Nephron (organoid): ENCODE data around the gene SLC4A5.

Experiments used
- H3K27ac Mint-ChIP-seq, 3 experiments: 2 replicates each; pipeline ENCODE4 v1.8.0; 2020; ENCODE audit warnings: mixed read lengths in 3 of 3, mild to moderate bottlenecking in 2 of 3, moderate library complexity in 1 of 3
- H3K27me3 Mint-ChIP-seq: 2 replicates; pipeline ENCODE4 v1.8.0; 2021; ENCODE audit warnings: low read depth, mild to moderate bottlenecking, moderate library complexity, mixed read lengths
- H3K36me3 Mint-ChIP-seq: 2 replicates; pipeline ENCODE4 v1.8.0; 2020; ENCODE audit warnings: low read depth, mixed read lengths
- H3K4me1 Mint-ChIP-seq: 2 replicates; pipeline ENCODE4 v1.8.0; 2020; ENCODE audit warnings: mixed read lengths
- H3K4me3 Mint-ChIP-seq, 3 experiments: 2 replicates each; pipeline ENCODE4 v1.8.0; 2020; ENCODE audit warnings: mild to moderate bottlenecking in 3 of 3, mixed read lengths in 3 of 3, moderate library complexity in 2 of 3
- H3K9me3 Mint-ChIP-seq: 2 replicates; pipeline ENCODE4 v1.8.0; 2020; ENCODE audit warnings: mixed read lengths
- CTCF ChIP-seq, 3 experiments: fragments of 200-600 bp; sonication (generic); IDR thresholded peaks; one replicate each; pipeline ENCODE4 v1.5.0; 2021; ENCODE audit warnings: antibody characterized with exemption in 3 of 3; ENCODE audit not compliant: unreplicated experiment in 3 of 3

SLC4A5 gene

DNA sequence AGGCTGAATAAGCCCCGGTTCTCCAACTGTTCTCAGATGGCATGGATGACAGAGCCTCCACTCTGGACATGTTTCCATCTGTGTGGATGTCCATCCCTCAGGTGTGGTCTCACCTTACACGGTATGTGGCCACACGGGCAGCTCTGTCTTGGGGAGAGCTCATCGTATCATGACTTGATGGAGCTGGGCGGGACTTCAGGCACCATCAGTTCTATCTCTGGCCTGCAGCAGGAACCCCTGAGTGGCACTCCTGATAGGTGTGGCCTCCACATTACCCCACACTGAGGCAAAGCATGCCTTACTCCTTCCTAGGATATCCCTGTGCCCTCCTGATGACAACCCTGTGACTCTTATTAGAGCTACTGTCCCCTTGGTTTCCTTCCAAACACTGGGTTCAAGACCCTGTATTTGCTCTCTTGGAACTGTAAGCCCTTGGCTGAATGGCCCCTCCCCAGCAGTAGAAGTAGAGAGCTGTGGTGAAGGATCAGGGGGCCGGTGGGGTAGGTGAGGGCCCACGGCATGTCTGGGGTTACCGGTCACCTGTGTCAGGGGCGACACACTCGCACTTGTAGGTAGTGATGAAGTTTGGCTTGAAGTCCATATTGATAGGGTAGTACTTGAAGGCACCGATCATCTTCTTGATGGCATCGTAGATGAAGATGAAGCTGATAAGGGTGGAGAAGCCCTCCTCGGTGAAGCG is 96.6 kb downstream of the SLC4A5 start:
- no peaks in the 10 kb centered on the region for H3K9me3 Mint-ChIP-seq
- TF ChIP-seq CTCF (IDR thresholded peaks at IDR 0.05; ENCODE audit: unreplicated experiment in 3 of 3), result no peak
- no peak overlapping the region for H3K4me3 Mint-ChIP-seq
- no peaks in the 10 kb centered on the region for H3K4me1 Mint-ChIP-seq
- no peak overlapping the region for H3K27ac Mint-ChIP-seq
- H3K27me3 Mint-ChIP-seq, result peaks cover 3% of the 10 kb centered on the region
- no peaks in the 10 kb centered on the region for H3K36me3 Mint-ChIP-seq

GRCh38 chr2:74244286-74244685 is 98.9 kb downstream of the SLC4A5 start:
- no peaks in the 10 kb centered on the region for H3K4me1 Mint-ChIP-seq

DNA sequence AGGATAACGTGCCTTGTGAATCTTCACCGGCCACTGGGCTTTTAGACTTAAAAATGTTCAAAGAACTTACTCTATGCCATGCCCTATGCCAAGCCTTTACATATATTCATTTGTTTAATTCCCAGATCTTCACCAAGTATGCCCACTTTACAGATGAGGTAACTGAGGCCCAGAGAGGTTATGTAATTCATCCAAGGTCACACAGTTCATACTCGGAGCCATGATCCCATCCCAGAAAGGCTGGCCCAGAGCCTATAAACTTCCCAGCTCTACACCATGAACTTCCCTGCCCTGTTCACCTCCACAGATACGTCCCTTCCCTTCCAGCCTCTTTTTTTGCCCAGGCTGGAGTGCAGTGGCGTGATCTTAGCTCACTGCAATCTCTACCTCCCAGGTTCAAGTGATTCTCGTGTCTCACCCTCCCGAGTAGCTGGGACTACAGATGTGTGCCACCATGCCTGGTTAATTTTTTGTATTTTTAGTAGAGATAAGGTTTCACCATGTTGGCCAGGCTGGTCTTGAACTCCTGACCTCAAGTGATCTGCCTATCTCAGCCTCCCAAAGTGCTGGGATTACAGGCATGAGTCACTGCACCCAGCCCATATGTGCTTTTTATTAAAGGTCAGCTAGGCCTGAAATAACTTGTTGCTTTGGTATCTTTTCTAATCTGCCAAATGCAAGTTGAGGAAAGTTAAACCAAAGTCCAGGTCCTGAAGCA is 100.7 kb downstream of the SLC4A5 start:
- no peaks in the 10 kb centered on the region for H3K9me3 Mint-ChIP-seq

More at GRCh38 chr2:74244286-74244685, 98.9 kb downstream of the SLC4A5 start:
- H3K4me3 Mint-ChIP-seq, result no peak overlapping the region
- no peaks in the 10 kb centered on the region for H3K9me3 Mint-ChIP-seq
- no peak for TF ChIP-seq CTCF (IDR thresholded peaks at IDR 0.05; ENCODE audit: unreplicated experiment in 3 of 3)
- H3K36me3 Mint-ChIP-seq, result no peaks in the 10 kb centered on the region
- peaks cover 3% of the 10 kb centered on the region for H3K27me3 Mint-ChIP-seq
- no peak overlapping the region for H3K27ac Mint-ChIP-seq

DNA sequence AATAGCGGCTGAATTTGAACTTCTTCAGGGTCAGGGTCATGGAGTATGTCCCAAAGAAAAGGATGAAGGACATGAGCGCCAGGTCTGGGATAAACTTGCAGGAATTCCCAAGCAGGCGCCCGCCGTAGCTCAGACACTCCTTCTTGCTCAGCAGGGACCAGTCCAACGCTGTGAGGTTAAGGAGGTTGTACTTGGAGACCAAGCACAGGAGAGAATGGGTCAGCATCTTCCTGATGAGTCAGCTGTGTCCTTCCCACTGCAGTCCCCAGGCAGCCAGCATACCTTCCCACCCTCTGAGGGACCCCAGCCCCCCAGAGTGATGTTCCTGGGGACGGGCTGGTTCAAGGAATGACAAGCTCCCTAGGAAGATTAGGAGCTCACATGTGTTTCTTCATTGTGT is 103.9 kb downstream of the SLC4A5 start:
- H3K9me3 Mint-ChIP-seq, result no peaks in the 10 kb centered on the region
- TF ChIP-seq CTCF (IDR thresholded peaks at IDR 0.05; ENCODE audit: unreplicated experiment in 3 of 3), result no peak
- H3K27me3 Mint-ChIP-seq, result no peaks in the 10 kb centered on the region
- no peaks in the 10 kb centered on the region for H3K4me1 Mint-ChIP-seq
- H3K4me3 Mint-ChIP-seq, result no peak overlapping the region
- no peak overlapping the region for H3K27ac Mint-ChIP-seq
- no peaks in the 10 kb centered on the region for H3K36me3 Mint-ChIP-seq

More for the DNA sequence above, 100.7 kb downstream of the SLC4A5 start:
- Mint-ChIP-seq H3K4me3 (no peak overlapping the region), H3K27me3 (no peaks in the 10 kb centered on the region), H3K27ac (no peak overlapping the region), H3K36me3 (no peaks in the 10 kb centered on the region), H3K4me1 (no peaks in the 10 kb centered on the region)
- no peak for TF ChIP-seq CTCF (IDR thresholded peaks at IDR 0.05; ENCODE audit: unreplicated experiment in 3 of 3)

DNA sequence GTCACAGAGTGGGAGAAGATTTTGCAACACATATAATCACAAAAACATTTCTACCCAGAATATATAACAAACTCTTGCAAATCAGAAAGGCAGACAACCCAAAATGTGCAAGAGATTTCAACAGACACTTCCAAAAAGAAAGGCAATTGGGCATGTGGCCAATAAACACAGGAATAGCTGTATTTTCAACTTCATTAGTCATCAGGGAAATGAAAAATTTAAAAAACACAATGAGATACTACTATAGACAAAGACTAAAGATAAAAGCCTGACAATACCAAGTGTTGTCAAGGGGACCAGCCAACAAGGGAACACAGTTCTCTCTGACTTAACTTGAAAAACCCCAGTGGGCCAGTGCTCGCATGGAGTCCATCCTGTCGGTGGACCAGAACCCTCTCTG is 104.3 kb downstream of the SLC4A5 start:
- Mint-ChIP-seq H3K27me3 (no peaks in the 10 kb centered on the region), H3K36me3 (no peaks in the 10 kb centered on the region), H3K4me3 (no peak overlapping the region), H3K9me3 (no peaks in the 10 kb centered on the region), H3K4me1 (no peaks in the 10 kb centered on the region), H3K27ac (no peak overlapping the region)
- no peak for TF ChIP-seq CTCF (IDR thresholded peaks at IDR 0.05; ENCODE audit: unreplicated experiment in 3 of 3)
